ENCODE results near the gene PECR.
"Not testable (repeated sequence)": the region's sequence is repeated elsewhere in the genome, so short reads cannot be mapped to it uniquely, and the experiment has no call there.

Gene PECR

GRCh38 chr2:216103213-216103612 lies 21.6 kb upstream of the PECR start:
- DNase-seq, result no peak

- DNase-seq, result no peak
Observed at GRCh38 chr2:216101109-216101508, 19.5 kb upstream of the PECR start.

GRCh38 chr2:216098421-216099334 lies 17.1 kb upstream of the PECR start:
- no peak for DNase-seq

- DNase-seq, result no peak
Observed at GRCh38 chr2:216094701-216095100, 13.1 kb upstream of the PECR start.

- DNase-seq, result no peak
Observed at GRCh38 chr2:216092646-216093045, 11.0 kb upstream of the PECR start.

- DNase-seq, result no peak
Observed at GRCh38 chr2:216090369-216090786, 8.8 kb upstream of the PECR start.

- no peak for DNase-seq
Observed at GRCh38 chr2:216086207-216086893, 4.7 kb upstream of the PECR start.

GRCh38 chr2:216084547-216084946 lies 2.9 kb upstream of the PECR start:
- DNase-seq, result peak; percentile 36

- no peak for DNase-seq
Observed at GRCh38 chr2:216083464-216084281, 2.1 kb upstream of the PECR start.

GRCh38 chr2:216082805-216083204 lies 1.2 kb upstream of the PECR start:
- peak; percentile 12 for DNase-seq

GRCh38 chr2:216082117-216082711 lies 605 bp upstream of the PECR start:
- no peak for DNase-seq

- DNase-seq, result no peak
Observed at GRCh38 chr2:216081012-216081411, 597 bp downstream of the PECR start.

GRCh38 chr2:216080048-216080447 lies 1.6 kb downstream of the PECR start:
- not testable (repeated sequence) for DNase-seq

- DNase-seq, result no peak
Observed at GRCh38 chr2:216078776-216079175, 2.8 kb downstream of the PECR start.

- no peak for DNase-seq
Observed at GRCh38 chr2:216075510-216076485, 5.8 kb downstream of the PECR start.

- no peak for DNase-seq
Observed at GRCh38 chr2:216074794-216075193, 6.8 kb downstream of the PECR start.

- no peak for DNase-seq
Observed at GRCh38 chr2:216074380-216074779, 7.2 kb downstream of the PECR start.

GRCh38 chr2:216073773-216074172 lies 7.8 kb downstream of the PECR start:
- DNase-seq, result no peak

GRCh38 chr2:216072473-216072872 lies 9.1 kb downstream of the PECR start:
- no peak for DNase-seq

GRCh38 chr2:216071111-216071851 lies 10.3 kb downstream of the PECR start:
- no peak for DNase-seq

GRCh38 chr2:216070195-216070594 lies 11.4 kb downstream of the PECR start:
- DNase-seq, result no peak
